GM12878 (cell line): Measurements from ENCODE around the gene VPS52. TPM values are rescaled to one million over a fixed set of nuclear protein-coding genes. Genes with fewer than 3 reads are reported as not detected.

Experiments
- ATAC-seq: fragments of 200-7000 bp; cut with Tn5 transposase; 3 replicates; pipeline ENCODE4 v1.9.1; 2020; ENCODE audit warnings: mild to moderate bottlenecking, moderate library complexity
- BruUV-seq: library from RNA; stranded (reverse); fragments of 400-500 nt; replicated peaks from 2 replicates; lab custom pipeline; 2021; lab: Mats Ljungman, UMichigan
- CTCF ChIA-PET: fragments of 300-600 bp; sonication (Branson Sonifier 250); formaldehyde crosslinking; extraction: SDS; loops from one replicate; lab custom pipeline; 2021; ENCODE audit warnings: inconsistent platforms; lab: Yijun Ruan, JAX
- POLR2A ChIA-PET: fragments of 350-600 bp; formaldehyde crosslinking; extraction: SDS; loops from one replicate; lab custom pipeline; 2021; ENCODE audit warnings: inconsistent platforms; lab: Charles Lee
- RAD21 ChIA-PET: fragments of 300-600 bp; sonication (Branson Sonifier 250); formaldehyde crosslinking; loops from one replicate; lab custom pipeline; 2023; ENCODE audit warnings: antibody characterized with exemption; ENCODE audit not compliant: unreplicated experiment; lab: Charles Lee
- SMC1A ChIA-PET: fragments of 300-600 bp; sonication (Branson Sonifier 250); formaldehyde crosslinking; loops from one replicate; lab custom pipeline; 2023; ENCODE audit not compliant: unreplicated experiment, uncharacterized antibody; lab: Charles Lee
- DNase-seq: peaks from one replicate; pipeline ENCODE4 v3.0.0-alpha.2; 2011; ENCODE audit warnings: low read depth, low spot score
- FAIRE-seq: peaks from 3 replicates; lab custom pipeline; 2011; peaks lifted over from hg19 to GRCh38; lab: Jason Lieb, UNC
- H2AFZ ChIP-seq: 2 replicates; pipeline ENCODE4 v1.6.0; 2011; ENCODE audit warnings: low read depth, low read length, control low read depth; ENCODE audit not compliant: control insufficient read depth
- H3K27ac ChIP-seq: 2 replicates; pipeline ENCODE4 v1.5.1; 2011; ENCODE audit warnings: control low read depth; ENCODE audit not compliant: control insufficient read depth, insufficient read depth
- H3K27me3 ChIP-seq, 2 experiments: replicated peaks in 1 of 2; 2 replicates each; pipeline versions ENCODE4 v1.6.0 to v1.6.1; 2011; ENCODE audit warnings: low read length in 1 of 2; ENCODE audit not compliant: control insufficient read depth in 2 of 2, insufficient read depth in 2 of 2
- H3K36me3 ChIP-seq, 2 experiments: 2 replicates each; pipeline ENCODE4 v1.5.1; 2011; ENCODE audit warnings: low read length in 1 of 2; ENCODE audit not compliant: control insufficient read depth in 2 of 2, insufficient read depth in 2 of 2
- H3K4me1 ChIP-seq: 2 replicates; pipeline ENCODE4 v1.6.1; 2011; ENCODE audit warnings: mild to moderate bottlenecking, low read length, moderate library complexity, mixed read lengths; ENCODE audit not compliant: control insufficient read depth, insufficient read depth
- H3K4me2 ChIP-seq: 2 replicates; pipeline ENCODE4 v1.6.0; 2011; ENCODE audit warnings: control low read depth; ENCODE audit not compliant: control insufficient read depth, insufficient read depth
- H3K4me3 ChIP-seq: fragments of 200-600 bp; sonication (generic); 2 replicates; pipeline ENCODE4 v1.5.1; 2016
- H3K79me2 ChIP-seq: 2 replicates; pipeline ENCODE4 v1.6.0; 2011; ENCODE audit warnings: low read length; ENCODE audit not compliant: control insufficient read depth, insufficient read depth
- H3K9ac ChIP-seq: 2 replicates; pipeline ENCODE4 v1.8.0; 2011; ENCODE audit warnings: low read length, control low read depth, mixed read lengths; ENCODE audit not compliant: control insufficient read depth, insufficient read depth
- H3K9me3 ChIP-seq: replicated peaks from 3 replicates; pipeline ENCODE4 v1.5.1; 2011; ENCODE audit warnings: mild to moderate bottlenecking, low read length; ENCODE audit not compliant: control insufficient read depth, insufficient read depth
- H4K20me1 ChIP-seq: 2 replicates; pipeline ENCODE4 v1.6.0; 2011; ENCODE audit not compliant: control insufficient read depth, insufficient read depth
- BCL11A ChIP-seq: IDR thresholded peaks from 2 replicates; pipeline ENCODE4 v1.6.1; 2011; ENCODE audit warnings: low read depth, low read length
- CHD1 ChIP-seq: IDR thresholded peaks from 2 replicates; pipeline ENCODE4 v1.6.1; 2012; ENCODE audit warnings: low read depth, low read length, improper control_type of control experiment
- CREB1 ChIP-seq: IDR thresholded peaks from 2 replicates; pipeline ENCODE4 v1.6.1; 2012; ENCODE audit warnings: low read depth, mild to moderate bottlenecking, inconsistent platforms
- EED ChIP-seq: sonication (generic); IDR thresholded peaks from 2 replicates; pipeline ENCODE4 v1.6.1; 2016; ENCODE audit warnings: antibody characterized with exemption, low read depth
- GATAD2B ChIP-seq: fragments of 450-650 bp; conservative IDR thresholded peaks from 2 replicates; pipeline ENCODE4 v1.6.1; 2017; ENCODE audit warnings: low read depth, mild to moderate bottlenecking, moderate library complexity
- IRF4 ChIP-seq: IDR thresholded peaks from 2 replicates; pipeline ENCODE4 v1.6.1; 2011; ENCODE audit warnings: low read depth, low read length
- LARP7 ChIP-seq: fragments of 450-650 bp; IDR thresholded peaks from 2 replicates; pipeline ENCODE4 v1.6.1; 2017; ENCODE audit warnings: mild to moderate bottlenecking
- MEF2A ChIP-seq: IDR thresholded peaks from 2 replicates; pipeline ENCODE4 v1.6.1; 2011; ENCODE audit warnings: low read depth, mild to moderate bottlenecking, low read length, moderate library complexity; ENCODE audit not compliant: insufficient read depth
- NR2C1 ChIP-seq: fragments of 450-650 bp; IDR thresholded peaks from 2 replicates; pipeline ENCODE4 v1.6.1; 2017; ENCODE audit warnings: antibody characterized with exemption, mild to moderate bottlenecking, moderate library complexity
- NRF1 ChIP-seq: conservative IDR thresholded peaks from 2 replicates; pipeline ENCODE4 v1.6.1; 2011; ENCODE audit warnings: mild to moderate bottlenecking, low read depth, low read length, improper control_type of control experiment
- PRDM15 ChIP-seq: fragments of 450-650 bp; formaldehyde crosslinking; IDR thresholded peaks from 2 replicates; pipeline ENCODE4 v1.4.0; 2020; ENCODE audit warnings: mild to moderate bottlenecking, moderate library complexity
- RAD21 ChIP-seq: IDR thresholded peaks from 2 replicates; pipeline ENCODE4 v1.6.1; 2011; ENCODE audit warnings: mild to moderate bottlenecking, low read depth, low read length, moderate library complexity; ENCODE audit not compliant: insufficient read depth
- RUNX3 ChIP-seq: IDR thresholded peaks from 2 replicates; pipeline ENCODE4 v1.6.1; 2012; ENCODE audit warnings: low read length, inconsistent platforms
- SMC3 ChIP-seq: IDR thresholded peaks from 2 replicates; pipeline ENCODE4 v1.6.1; 2011; ENCODE audit warnings: low read length, improper control_type of control experiment, borderline replicate concordance
- TBL1XR1 ChIP-seq: IDR thresholded peaks from 2 replicates; pipeline ENCODE4 v1.6.1; 2012; ENCODE audit warnings: low read depth, low read length, improper control_type of control experiment
- TCF3 ChIP-seq: IDR thresholded peaks from 2 replicates; pipeline ENCODE4 v1.6.1; 2012; ENCODE audit warnings: low read depth, mild to moderate bottlenecking, low read length, borderline replicate concordance; ENCODE audit not compliant: insufficient read depth
- YBX1 ChIP-seq: fragments of 450-650 bp; IDR thresholded peaks from 2 replicates; pipeline ENCODE4 v1.6.1; 2016; ENCODE audit warnings: antibody characterized with exemption
- ZNF274 ChIP-seq: IDR thresholded peaks from one replicate; pipeline ENCODE4 v1.8.0; 2011; ENCODE audit not compliant: insufficient read length, insufficient read depth
- WGBS: methylation state at CpG from one replicate; pipeline ENCODE4 v1.1.6; 2016; ENCODE audit warnings: low lambda C conversion rate; ENCODE audit not compliant: insufficient replicate concordance, insufficient coverage; ENCODE audit errors: missing lambda C conversion rate; 5-methylcytosine and 5-hydroxymethylcytosine counted together
- in situ Hi-C: fragments of 300-500 bp; cut with MboI; formaldehyde crosslinking; loops from 9 replicates; pipeline ENCODE4 v1.14.3; 2018; ENCODE audit warnings: mixed read lengths
- intact Hi-C: fragments of 100-400 bp; cut with micrococcal nuclease; formaldehyde crosslinking; loops from one replicate; pipeline ENCODE4 v1.14.2; 2022; ENCODE audit not compliant: unreplicated experiment
- polyA plus RNA-seq, 11 experiments: library from polyadenylated mRNA; depleted of rRNA in 4 of 11; unstranded in 6 of 11; stranded (reverse) in 5 of 11; fragments of >200 nt; fragmentation: Nextera tagmentation in 4 of 11; fragmentation: Illumina TruSeq in 1 of 11; extraction: Ambion mirVana in 4 of 11; extraction: Trizol in 1 of 11; gene quantifications; 1 replicate in 1 of 11; 2 replicates in 10 of 11; pipeline versions ENCODE4 v1.2.1 to v1.2.3, GENCODE V29; 2011 to 2016; ENCODE audit warnings: inconsistent platforms in 2 of 11, missing spikeins in 2 of 11, low read depth in 1 of 11
- total RNA-seq, 4 experiments: library from RNA; depleted of rRNA in 3 of 4; stranded (reverse); fragments of >200 nt in 3 of 4; fragmentation: Illumina TruSeq in 1 of 4; extraction: Trizol in 1 of 4; gene quantifications; 2 replicates each; pipeline versions ENCODE4 v1.2.1 to v1.2.3, GENCODE V29; 2013 to 2021
- TF ChIP-seq, protein P1 (sequence below): IDR thresholded peaks from 2 replicates; pipeline ENCODE4 v1.6.1; 2012; ENCODE audit warnings: low read depth, low read length, improper control_type of control experiment

Gene VPS52
- total and polyA plus RNA-seq, 10 of the 15 experiments (the other 5 are each of a cell fraction or from before 2014, with no cell fraction given): 11.3 to 52.7 (median 36.7) TPM

- FAIRE-seq (no peak), ATAC-seq (no peak), DNase-seq (no peak)
- Histone ChIP-seq H3K4me1 (peaks cover 11% of the 10 kb centered on the region), H3K9ac (no peak overlapping the region), H3K36me3 (peaks cover 19 to 21% of the 10 kb centered on the region in 2 experiments), H3K9me3 (no peaks in the 10 kb centered on the region), H3K4me3 (no peak overlapping the region), H3K27me3 (no peaks in the 10 kb centered on the region), H3K27ac (no peak overlapping the region), H3K4me2 (no peak overlapping the region), H3K79me2 (peaks cover 16% of the 10 kb centered on the region), H4K20me1 (peaks cover 5% of the 10 kb centered on the region; the same call in 1 of the 2 replicates), H2AFZ (no peak overlapping the region)
- 85% methylated on average over 3 of the region's 3 CpGs for WGBS
- intact Hi-C loops (no loop called here), in situ Hi-C loops (no loop called here)
- ChIA-PET CTCF (interaction anchor here (0.6 to 3.6 kb wide), 3 partner anchors 10 to 43 kb away, joined by 4 to 30 read pairs (median 9); partner anchors contain the start of gene TAPBP), SMC1A (interaction anchor here (1.2 to 1.6 kb wide), 2 partner anchors 10 to 94 kb away, joined by 3 to 7 read pairs; no protein-coding TSS in a partner anchor), POLR2A (interaction anchor here (0.7 to 1.6 kb wide), 6 partner anchors 10 to 229 kb away, joined by 3 to 7 read pairs (median 4); partner anchors contain the start of genes RPS18 and VPS52), RAD21 (interaction anchor here (1.3 kb wide), 1 partner anchor 30 kb away, joined by 3 read pairs; the partner anchor contains the start of genes RPS18 and VPS52)
- no TSS peak for BruUV-seq
- TF ChIP-seq IRF4 (no peak), NRF1 (no peak), YBX1 (no peak), MEF2A (no peak), BCL11A (no peak), GATAD2B (no peak), SMC3 (no peak), RUNX3 (no peak), PRDM15 (no peak), TBL1XR1 (no peak), EED (no peak), CREB1 (no peak), RAD21 (no peak), ZNF274 (no peak), LARP7 (no peak), TCF3 (no peak), NR2C1 (no peak), CHD1 (no peak)
- TF ChIP-seq, protein P1, sequence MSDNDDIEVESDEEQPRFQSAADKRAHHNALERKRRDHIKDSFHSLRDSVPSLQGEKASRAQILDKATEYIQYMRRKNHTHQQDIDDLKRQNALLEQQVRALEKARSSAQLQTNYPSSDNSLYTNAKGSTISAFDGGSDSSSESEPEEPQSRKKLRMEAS: no peak
- TF ChIP-seq, all 136 proteins: peak for 0
These were observed 30.2 kb upstream of the VPS52 start for GRCh38 chr6:33301877-33302276.
